NCI-H69 (cell line): ENCODE data around the gene MAD1L1.
A peak's percentile ranks its signal among the peaks of the same experiment; 100 is the strongest.
"Not testable (repeated sequence)": the region's sequence is repeated elsewhere in the genome, so short reads cannot be mapped to it uniquely, and the experiment has no call there.

Experiments
- DNase-seq: peaks from one replicate; lab custom pipeline; 2025; lab: John Stamatoyannopoulos, UW

The MAD1L1 gene

DNA sequence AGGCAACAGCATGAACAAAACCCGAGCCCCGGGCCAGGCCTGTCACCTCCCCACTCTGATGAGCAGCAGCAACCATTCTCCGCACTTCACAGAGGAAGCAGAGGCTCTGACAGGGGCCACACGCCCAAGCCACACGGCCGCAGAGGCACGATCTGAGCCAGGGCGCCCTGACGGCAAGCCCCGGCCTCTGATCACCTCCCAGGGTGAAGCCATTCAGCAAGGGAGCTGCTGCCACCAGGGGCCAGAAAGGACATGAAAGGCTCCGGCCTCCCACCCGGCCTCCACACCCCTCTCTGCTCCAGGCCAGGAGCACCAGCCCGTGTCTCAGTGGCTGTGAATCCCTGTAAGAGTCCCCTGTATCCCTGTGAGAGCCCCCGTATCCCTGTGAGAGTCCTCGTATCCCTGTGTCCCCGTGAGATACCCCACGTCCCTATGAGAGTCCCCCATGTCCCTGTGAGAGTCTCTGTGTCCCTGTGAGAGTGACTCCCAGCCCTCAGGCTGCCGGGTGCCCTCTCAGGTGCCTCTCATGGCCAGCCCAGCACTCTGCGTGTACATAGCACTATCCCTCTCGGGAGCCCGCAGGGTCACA lies 187.8 kb downstream of the MAD1L1 start:
- DNase-seq: no peak

DNA sequence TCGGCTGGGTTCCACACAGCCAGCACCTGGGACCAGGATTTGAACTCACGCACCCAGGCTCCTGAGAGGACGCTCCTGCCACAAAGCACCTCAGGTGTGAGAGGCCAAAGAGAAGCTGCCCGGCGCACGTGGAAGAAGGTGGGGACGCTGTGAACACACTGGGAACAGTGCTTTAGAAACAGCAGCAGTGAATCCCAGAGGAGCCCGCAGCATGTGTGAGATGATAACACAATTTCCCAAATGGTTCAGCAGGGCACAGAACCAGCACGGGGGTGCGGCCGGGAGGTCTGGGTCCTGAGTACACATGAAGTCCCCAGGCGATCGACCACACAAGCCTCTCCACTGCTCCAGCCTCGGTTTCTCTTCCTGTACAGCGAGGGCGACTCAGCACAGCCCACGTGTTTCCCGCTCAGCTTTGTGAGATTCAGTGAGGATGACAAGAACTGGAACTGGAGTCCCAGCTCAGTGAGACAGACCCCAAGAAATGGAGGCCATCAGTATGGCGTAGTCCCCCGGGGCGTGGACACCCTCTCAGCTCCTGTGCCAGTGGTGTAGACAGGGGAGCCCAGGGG lies 188.3 kb downstream of the MAD1L1 start:
- no peak for DNase-seq

DNA sequence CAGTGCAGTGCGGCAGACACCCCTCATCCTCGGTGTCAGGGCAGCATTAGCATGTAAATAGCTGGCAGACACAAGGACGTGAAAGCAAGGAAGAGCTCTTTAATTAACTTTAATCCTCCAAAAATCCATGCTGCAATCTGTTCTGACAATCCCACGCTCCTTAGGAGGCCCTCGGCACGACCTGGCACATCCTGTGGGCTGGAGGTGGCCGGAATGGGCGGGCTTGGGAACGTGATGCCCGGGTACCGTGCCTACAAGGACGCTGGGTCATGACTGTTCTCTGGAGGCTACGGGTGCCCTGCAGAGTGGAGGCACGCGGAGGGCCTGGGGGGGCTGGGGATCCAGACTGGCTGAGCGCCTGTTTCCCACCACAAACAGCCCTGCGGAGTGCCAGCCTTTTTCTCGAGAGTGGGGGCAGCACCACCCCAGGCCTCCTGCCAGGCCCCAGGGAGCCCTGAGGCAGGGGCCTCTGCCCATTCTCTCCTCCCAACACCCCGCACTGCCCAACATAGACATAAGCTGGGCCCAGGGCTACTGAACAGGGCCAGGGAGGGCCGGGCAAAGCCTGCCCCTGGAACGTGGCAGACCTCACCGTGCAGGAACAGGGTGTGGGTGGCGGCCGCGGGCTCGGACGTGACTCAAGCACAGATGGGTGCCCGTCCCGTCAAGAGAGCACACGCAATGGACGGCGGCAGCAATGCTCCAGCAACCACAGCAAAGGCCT lies 189.3 kb downstream of the MAD1L1 start:
- DNase-seq: no peak

DNA sequence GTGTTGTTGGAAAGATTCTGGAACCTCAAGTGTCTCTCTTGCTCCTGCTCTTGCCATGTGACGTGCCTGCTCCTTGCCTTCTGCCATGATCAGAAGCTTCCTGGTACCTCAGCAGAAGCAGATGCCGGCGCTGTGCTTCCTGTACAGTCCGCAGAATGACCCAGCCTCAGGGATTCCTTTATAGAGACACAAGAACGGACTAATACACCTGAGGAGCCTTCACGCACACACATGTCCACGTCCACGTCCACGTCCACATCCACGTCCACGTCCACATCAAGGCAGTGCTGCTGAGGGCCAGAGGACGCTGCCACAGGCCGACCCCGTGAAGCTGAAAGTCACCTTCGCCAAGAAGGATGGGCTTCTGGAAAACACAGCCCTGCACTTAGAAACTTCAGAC lies 190.1 kb downstream of the MAD1L1 start:
- no peak for DNase-seq

DNA sequence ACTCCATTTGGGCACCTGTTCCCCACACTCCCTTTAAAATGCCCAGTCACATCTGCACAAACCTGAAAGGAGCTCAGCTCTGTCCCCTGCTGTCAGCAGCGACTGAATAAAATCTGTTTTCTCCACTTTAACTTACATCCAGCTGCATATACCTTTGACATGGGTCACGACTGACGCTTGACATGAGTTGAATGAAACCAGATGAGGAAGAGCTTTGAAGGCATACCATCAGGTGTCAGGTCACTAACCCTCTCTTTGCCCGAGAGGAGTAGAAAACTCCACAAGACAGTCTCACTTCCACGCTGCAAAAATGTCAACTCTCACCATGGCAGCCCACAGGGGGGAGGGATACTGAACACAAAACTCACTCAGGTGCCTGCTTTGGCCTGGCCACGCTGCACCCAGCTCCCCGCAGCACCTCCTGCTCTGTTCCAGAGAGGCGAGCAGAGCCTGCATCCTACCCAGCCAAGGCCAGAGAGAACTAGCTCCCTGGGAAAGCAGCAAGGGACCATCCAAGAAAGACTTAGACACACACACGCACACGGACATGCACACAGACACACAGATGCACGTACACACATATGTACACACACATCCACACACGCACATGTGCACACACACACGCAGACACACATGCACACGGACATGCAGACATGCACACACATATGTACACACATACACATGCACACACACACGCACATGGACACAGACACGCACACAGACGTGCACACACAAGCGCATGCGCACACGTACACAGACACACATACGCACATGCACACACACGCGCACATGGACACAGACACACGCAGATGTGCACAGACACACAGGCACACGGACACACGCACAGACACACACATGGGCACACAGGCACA lies 191.0 kb downstream of the MAD1L1 start:
- no peak for DNase-seq

DNA sequence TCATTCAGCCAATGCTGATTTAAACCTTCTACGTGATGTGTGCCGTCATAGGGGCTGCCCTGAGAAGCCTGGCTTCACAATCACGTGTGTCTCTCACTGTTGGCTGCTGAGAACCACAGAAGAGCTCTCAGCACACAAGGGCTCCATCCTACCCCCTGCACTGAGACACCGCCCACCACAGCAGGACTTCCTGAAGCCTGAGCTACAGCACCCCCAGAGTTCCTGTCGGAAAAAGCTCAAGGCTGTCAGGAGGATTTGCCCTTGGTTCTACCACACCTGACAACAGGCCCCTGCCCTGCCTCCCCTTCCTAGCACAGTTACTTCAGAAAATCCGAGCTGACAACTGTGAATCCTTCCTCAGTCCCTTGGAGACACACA lies 191.9 kb downstream of the MAD1L1 start:
- DNase-seq: peak; percentile 41

DNA sequence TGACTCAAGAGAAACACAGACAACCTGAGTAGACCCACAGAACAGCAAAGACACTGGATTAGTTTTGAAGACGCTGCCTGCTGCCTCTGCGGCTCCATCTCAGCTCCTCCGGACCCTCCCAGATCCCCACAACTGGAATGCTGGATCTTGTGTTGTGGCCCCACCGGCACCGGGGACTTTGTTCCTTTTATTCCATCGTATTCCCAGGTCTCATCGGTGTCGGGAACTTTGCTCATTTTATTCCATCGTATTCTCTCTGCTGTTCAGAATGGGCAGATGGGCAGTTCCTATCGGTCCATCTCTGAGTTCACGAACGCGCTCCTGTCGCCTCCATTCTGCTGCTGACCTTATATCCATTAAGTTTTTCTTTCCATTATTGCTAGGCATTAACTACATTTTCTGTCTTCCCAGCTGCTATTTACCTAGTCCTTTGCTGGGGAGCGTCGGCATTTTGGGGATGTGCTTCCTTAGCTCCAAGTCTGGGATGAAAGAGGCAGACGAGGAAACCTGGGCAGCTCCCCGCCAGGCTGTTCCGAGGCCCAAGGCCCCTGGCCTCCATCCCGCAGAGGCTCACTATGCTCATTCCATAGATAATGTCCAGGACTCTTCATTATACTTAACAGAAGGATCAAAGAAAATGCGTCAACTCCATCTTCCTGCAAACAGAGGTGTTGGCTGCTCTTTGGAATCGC lies 192.4 kb downstream of the MAD1L1 start:
- no peak for DNase-seq

DNA sequence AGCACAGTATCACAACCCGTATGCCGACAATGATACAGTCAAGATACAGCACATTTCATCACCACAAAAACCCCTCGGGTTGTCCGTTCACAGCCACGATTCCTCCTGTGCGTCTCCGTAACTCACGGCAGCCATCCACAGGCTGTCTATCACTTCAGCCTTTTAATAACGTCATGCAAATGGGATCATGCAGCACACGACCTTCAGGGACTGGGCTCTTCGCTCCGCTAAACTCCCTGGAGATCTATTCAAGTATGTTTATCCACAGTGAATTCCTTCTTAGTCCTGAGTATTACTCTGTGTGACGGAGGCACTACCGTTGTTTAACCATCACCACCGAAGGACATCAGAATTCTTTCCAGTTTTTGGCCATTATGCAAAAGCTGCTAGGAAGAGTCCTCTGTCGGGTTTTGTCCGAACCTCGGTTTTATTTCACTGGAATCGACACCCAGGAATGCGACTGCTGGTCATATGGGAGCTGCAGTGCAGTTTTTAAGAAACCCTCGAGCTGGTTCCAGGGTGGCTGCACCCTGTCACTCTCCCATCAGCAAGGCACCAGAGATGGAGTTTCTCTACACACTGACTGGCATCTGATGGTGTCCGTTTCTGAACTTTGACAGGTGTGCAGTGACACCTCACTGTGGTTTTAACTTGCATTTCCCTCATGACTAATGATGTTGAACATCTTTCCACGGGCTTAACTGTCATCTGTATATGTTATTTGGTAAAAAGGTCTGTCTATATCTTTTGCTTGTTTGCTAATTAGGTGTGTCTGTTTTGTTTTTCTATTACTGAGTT lies 193.6 kb downstream of the MAD1L1 start:
- DNase-seq: no peak

DNA sequence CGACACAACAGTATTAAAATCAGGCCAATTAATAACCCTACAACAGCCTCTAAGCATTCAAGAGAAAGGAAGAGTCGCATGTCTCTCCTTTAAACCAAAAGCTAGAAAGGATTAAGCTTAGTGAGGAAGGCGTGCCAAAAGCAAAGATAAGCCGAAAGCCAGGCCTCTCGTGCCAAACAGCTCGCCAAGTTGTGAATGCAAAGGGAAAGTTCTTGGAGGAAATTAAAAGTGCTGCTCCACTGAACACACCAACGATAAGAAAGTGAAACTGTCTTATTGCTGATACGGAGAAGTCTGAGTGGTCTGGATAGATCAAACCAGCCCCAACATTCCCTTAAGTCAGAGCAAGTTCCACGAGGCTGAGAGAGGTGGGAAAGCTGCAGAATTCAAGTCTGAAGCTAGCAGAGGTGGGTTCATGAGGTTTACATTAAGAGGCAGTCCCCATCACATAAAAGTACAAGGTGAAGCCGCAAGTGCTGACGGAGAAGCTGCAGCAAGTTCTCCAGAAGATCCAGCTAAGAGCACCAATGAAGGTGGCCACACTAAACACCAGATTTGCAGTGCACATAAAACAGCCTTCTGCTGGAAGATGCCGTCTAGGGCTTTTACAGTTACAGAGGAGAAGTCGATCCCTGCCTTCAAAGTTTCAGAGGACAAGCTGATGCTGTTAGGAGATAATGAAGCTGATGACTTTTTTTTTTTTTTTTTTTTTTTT lies 194.8 kb downstream of the MAD1L1 start:
- DNase-seq: no peak

DNA sequence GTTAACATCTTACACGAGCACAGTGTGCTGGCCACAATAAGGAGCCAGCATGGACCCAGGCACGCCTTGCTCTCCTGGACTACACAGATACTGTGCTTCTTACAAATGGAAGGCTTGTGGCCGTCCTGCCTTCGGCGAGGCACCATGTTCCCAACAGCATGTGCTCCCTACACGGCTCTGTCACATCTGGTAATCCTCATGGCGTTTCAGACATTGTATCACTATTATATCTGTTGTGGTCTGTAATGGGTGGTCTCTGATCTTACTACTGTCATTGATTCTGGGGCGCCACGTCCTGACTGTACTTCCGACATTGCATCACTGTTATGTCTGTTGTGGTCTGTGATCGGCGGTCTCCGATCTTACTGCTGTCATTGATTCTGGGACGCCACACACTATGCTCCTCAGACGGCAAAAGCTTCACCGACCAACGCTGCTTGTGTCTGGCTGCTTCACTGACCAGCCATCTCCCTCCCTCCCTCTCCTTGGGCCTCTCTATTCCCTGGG lies 195.4 kb downstream of the MAD1L1 start:
- no peak for DNase-seq

DNA sequence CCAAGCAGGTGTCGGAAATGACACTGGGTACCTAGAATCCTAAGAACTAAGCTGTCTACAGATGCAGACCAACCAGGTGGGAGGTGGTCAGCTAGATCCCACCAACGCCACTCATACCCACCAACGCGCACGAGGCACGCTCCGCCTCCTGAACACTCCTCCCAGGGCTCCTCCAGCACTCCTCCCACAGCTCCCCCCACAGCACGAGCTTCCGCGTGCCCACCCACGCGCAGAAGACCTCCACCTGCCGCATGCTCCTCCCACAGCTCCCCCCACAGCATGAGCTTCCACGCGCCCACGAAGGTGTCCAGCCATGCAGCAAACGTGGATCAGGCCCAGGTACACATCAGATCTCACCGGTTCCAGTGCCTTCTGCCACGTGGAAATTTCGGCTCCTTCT lies 196.0 kb downstream of the MAD1L1 start:
- no peak for DNase-seq

DNA sequence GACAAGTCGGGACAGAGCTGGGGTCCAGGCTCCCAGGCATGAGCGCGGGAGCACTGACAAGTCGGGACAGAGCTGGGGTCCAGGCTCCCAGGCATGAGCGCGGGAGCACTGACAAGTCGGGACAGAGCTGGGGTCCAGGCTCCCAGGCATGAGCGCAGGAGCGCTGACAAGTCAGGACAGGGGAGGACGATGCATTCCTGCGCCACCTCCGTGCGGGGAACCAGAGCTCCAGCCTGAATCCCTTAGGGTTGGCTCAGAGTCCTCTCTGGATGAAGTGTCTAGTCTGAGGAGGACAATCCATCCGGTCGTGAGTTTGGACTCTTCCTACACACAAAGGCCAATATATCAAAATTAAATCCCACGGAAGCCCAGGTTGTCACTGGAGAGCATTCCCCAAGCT lies 196.5 kb downstream of the MAD1L1 start:
- not testable (repeated sequence) for DNase-seq

DNA sequence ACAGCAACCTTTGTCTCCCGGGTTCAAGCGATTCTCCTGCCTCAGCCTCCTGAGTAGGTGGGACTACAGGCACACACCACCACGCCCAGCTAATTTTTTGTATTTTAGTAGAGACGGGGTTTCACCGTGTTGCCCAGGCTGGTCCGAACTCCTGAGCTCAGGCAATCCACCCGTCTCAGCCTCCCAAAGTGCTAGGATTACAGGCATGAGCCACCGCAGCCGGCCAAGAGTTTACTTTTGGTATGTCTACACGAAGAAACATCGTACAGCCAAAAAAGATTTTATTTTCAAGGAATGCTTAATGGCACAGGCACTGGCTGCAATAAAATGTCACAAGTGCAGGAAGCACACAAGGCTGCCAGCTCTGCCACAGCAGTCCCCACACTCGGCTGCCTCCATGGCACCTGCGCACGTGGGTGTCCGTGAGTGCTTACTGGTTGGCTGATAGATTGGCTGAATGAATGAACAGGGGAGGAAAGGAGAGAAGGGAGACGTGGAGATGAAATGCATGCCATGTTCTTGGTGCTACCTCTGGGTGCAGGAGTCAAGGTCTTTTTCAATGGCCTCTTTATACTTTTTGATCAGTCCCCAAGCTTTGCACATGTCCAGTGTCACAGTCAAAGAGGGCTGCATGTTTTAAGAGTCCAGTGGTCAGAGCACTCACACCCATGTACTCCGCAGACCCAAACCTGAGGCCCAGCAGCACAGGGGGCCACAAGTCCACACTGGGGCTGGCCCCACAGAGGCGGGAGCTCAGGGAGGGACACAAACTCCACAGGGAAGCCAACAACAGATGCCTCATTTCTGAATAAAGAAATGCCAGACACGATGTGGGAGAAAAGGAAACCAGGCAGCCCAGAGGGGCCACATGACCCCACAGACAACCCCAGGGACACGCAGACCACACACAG lies 198.2 kb downstream of the MAD1L1 start:
- no peak for DNase-seq

DNA sequence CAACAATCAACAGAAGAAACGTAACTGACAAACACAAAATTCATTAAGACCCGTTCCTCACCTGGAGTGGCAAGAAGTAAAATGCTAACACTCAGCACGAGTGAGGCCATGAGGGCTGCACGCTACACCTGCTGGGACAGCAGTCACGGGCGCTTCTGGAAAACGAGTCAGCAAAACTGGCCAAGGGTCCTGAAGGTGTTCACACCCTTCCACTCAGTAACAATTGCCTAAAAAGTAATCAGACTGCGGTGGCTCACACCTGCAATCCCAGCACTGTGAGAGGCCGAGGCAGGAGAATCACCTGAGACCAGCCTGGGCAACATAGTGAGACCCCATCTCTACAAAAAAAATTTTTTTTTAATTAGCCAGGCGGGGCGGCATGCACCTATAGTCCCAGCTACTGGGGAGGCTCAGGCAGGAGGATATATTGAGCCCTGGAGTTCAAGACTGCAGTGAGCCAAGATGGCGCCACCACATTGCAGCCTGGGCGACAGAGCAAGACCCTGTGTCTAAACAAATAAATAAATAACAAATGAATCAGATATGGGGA lies 199.1 kb downstream of the MAD1L1 start:
- DNase-seq: no peak

DNA sequence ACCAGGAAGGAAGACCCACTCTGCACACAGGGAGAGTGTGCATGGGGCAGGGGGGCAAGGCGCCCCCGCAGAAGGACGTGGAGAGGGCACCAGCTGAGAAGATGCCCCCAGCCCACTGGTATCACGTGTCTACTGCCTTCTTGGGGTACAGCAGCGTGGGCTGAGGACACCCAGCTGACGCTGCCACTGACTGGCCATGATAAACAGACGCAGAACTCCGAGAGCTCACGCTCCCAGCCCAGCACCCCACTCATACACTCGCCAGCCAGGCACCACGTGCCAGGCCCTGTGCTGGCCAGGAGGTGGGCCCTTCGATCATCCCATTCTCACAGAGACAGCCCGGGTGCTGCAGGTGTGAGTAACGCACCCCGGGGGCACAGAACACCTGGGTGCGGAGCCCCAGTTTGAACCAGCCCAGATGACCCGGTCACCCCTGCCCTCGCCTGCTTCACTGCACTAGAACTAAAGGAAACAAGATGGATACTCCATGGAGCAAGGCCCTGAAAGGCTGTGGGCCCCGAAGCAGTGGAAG lies 199.8 kb downstream of the MAD1L1 start:
- no peak for DNase-seq

DNA sequence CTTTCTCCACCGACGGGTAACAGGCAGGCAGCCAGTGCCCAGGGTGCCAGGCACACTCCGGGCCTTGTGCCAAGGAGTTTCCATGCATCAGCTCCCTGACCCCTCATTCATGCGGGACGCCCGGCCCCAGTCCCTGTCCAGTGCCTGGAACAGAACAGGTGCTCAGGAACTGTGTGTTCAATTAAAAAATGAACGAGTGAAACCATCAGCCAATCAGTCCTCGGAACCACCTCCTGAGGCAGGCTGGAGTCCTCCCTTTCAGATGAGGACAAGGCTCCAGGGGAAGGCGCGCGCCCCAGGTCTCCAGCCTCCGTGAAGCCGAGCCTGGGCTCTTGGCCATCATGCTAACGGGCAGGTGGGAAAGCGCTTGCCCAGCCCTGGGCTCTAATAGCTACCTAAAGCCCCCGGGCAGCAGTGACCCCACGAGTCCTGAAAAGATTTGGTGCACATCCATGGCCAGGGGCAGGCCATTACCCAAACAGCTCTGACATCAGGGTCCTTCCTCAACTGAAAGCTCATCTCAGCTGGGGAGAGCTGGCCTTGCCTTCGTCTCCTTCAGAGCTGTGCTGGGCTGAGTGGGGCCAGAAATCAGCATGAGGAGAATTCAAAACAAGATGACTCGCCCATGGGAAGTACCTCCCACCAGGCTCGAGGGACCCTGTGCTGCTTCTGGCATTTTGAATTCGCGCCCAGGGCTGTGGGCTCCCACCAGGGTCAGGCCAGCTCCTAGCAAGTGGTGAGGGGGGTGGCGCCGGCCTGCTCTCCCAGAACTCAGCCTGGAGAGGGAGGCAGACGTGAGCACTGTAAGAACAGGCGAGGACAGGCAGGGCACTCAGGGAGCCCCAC lies 200.5 kb downstream of the MAD1L1 start:
- no peak for DNase-seq

DNA sequence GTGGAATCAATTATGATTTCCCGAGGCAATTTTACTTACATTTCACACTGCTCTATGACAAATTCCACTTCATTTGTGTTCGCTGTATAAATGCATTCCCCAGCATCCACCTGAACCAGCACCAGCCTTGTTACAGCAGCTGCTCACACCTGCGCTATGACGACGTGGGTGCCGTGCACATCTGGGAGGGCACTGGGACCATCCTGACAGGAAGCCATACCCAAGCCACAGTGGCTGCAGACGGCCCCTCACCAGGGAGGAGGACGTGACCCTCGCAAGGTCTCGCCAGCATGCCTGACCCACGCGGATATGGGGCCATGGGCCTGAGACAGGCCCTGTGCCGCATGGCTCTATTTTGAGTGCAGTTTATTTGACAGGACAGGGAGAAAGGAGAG lies 201.3 kb downstream of the MAD1L1 start:
- DNase-seq: no peak
